Vagina (tissue), 2 donors: ENCODE results near the gene POT1.

Experiments used
- CTCF ChIP-seq, 3 experiments: fragments of 450-650 bp in 2 of 3; fragments of 200-600 bp in 1 of 3; sonication (generic) in 1 of 3; IDR thresholded peaks; one replicate each; pipeline ENCODE4 v1.5.1; 2017 to 2019; ENCODE audit warnings: antibody characterized with exemption in 3 of 3, mild to moderate bottlenecking in 2 of 3, moderate library complexity in 2 of 3
- POLR2A ChIP-seq, 2 donors: fragments of 450-650 bp; IDR thresholded peaks; one replicate each; pipeline ENCODE4 v1.6.1; 2017; ENCODE audit warnings: antibody characterized with exemption in 2 of 2, mild to moderate bottlenecking in 2 of 2, moderate library complexity in 2 of 2
- POLR2AphosphoS5 ChIP-seq, 2 donors: sonication (generic); formaldehyde crosslinking; IDR thresholded peaks; one replicate each; pipeline ENCODE4 v1.9.0; 2017; ENCODE audit warnings: antibody characterized with exemption in 2 of 2, mild to moderate bottlenecking in 2 of 2, low read depth in 1 of 2; ENCODE audit not compliant: insufficient read depth in 1 of 2

GRCh38 chr7:124959676-124960075, 30.1 kb upstream of the POT1 start:
- TF ChIP-seq CTCF (IDR thresholded peaks at IDR 0.05) (no peak), POLR2AphosphoS5 (IDR thresholded peaks at IDR 0.05; ENCODE audit: insufficient read depth in 1 of 2, low read depth in 1 of 2) (no peak), POLR2A (IDR thresholded peaks at IDR 0.05) (no peak)
